Activated CD8-positive, alpha-beta memory T cell treated with anti-CD3 and anti-CD28 coated beads for 4 hours (primary cell): ENCODE measurements around the gene IVL.

Source experiments
- DNase-seq, 2 donors: peaks; one replicate each; pipeline ENCODE4 v3.0.0-alpha.2; 2020; ENCODE audit warnings: low read depth in 2 of 2

Gene IVL

DNA sequence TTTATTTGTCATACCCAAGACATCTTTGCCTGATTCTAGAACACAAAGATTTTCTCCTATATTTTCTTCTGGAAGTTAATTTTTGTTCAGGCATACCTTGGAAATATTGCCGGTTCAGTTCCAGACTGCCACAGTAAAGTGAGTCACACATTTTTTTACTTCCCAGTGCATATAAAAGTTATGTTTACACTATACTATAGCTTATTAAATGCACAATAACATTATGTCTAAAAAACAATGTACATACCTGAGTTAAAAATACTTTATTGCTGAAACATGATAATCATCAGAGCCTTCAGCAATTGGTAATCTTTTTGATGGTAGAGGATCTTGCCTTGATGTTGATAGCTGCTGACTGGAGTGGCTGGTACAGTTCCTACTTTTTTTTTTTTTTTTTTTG lies 20.2 kb upstream of the IVL start:
- no peak for DNase-seq

- DNase-seq, result no peak
Observed at GRCh38 chr1:152899027-152899426, 9.3 kb upstream of the IVL start.

GRCh38 chr1:152899883-152900282 lies 8.5 kb upstream of the IVL start:
- DNase-seq, result no peak

GRCh38 chr1:152901631-152902030 lies 6.7 kb upstream of the IVL start:
- DNase-seq, result no peak

DNA sequence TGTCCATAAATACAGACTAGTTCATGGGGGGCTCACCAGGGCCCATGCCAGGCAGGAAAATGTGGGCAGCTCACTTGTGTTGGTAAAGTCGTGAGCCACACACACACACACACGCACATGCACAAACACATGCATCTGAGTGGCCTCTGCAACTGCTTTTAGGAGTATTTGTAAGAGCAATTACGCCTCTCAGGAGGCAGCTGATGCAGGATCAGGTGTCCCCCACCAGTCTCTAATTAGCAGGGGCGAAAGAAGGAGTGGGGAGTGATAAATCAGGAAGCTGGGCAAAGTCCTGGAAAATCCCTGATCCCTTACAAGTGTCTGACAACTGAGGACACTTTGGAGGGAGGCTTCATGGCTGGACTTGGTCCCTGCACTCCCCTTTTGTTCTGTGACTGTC lies 5.7 kb upstream of the IVL start:
- DNase-seq, result no peak

DNA sequence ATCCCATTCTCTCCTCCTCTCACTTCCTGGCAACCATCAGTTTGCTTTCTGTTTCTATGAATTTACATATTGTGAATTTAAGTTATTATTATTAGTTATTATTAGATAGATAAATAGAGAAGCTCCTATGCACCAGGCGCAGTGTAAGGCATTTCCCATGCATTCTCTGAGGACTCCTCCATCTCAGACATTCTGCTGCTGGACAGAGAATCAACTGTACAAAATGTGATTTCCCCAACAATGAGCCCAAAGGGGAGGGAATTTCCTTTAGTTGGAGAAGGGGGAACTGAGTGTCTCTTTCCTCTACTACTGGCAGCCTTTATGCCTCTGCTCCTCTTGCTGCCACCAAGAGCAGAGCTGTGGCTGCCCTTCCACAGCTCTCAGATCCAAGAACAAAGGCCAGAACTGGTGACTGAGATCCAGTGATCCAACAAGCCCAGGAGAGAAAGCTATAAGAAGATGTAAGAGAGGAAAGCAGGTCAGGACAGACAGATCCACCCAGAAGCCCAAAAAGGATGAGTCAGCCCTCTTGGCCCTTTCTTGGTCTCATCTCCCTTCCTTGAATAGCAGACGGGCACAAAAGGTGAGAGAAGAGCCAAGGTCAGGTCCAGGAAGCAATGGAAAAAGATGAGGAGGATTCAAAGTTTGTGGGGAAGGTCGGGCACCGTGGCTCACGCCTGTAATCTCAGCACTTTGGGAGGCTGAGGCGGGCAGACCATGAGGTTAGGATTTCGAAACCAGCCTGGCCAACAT lies 3.5 kb upstream of the IVL start:
- DNase-seq, result no peak

- DNase-seq, result no peak
Observed at GRCh38 chr1:152906023-152906565, 2.3 kb upstream of the IVL start.

DNA sequence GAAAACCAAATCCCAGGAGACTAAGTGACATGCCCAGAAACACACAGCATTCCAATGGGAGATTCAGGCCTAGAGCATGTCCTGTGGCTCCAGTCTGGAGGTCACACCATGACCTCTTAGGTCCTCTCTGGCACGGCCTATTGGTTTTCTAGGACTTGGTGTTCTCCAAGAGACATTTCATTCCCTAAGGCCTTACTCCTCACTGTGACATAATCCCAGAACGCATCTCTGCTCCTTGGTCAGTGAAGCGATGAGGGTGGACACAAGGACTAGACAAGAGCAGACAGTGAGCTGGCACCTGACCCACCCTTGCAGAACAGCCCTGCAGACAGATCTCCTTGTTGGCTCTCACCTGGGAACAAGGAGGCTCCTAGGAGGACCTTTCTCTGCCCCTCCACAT lies 860 bp downstream of the IVL start:
- no peak for DNase-seq

DNA sequence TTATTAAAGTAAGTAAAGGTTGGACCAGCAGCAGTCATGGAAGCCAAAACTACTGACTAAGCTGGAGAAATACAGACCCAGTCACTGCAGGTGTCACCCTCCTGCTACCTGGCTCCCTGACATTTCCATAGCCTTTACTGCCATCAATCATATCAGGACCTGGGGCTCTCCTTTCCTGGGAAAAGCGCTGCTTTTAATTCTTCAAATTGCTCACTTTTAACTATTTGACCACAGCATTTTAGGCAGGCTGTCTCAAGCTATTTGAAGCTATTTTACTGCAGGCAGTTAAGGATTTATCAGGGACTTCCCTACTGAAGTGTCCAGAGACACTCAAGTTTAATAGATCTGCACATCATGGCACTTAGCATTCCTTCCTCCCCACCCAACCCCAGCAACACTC lies 4.1 kb downstream of the IVL start:
- DNase-seq, result no peak

DNA sequence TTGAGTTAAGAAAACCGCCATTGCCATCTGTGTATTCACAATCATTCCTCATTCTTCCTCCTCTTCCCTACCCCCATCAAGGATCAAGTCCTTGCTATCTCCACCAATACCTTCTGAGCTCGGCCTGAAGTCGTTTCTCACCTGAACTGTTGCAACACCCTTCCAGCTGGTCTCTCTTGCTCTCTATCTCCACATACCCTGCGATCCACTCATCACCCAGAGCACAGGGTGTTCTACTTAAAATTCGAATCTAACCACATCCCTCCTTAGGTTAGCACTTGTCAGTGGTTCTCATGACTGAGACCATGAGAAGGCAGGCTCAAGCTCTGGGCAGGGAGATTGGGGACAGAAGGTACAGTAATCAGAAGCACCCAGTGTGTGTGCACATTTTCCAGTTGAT lies 4.6 kb downstream of the IVL start:
- DNase-seq, result no peak

DNA sequence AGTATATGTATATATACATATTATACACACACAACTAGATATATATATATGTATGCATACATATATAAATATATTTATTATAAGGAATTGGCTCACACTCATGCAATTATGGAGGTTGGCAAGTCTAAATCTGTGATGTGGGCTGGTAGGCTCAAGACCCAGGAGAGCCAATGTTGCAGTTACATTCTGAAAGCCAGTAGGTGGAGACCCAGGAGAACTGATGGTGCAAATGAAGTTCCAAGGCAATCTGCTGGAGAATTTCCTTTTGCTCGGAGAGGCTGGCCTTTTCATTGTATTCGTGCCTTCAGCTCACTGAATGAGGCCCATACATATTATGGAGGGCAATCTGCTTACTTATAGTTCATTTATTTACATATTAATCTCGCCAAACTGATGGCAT lies 9.4 kb downstream of the IVL start:
- DNase-seq, result no peak

GRCh38 chr1:152919071-152919470 lies 10.7 kb downstream of the IVL start:
- no peak for DNase-seq

- no peak for DNase-seq
Observed at GRCh38 chr1:152924191-152924590, 15.8 kb downstream of the IVL start.

- DNase-seq, result no peak
Observed at GRCh38 chr1:152926091-152926490, 17.7 kb downstream of the IVL start.

GRCh38 chr1:152928671-152929070 lies 20.3 kb downstream of the IVL start:
- DNase-seq, result no peak

- DNase-seq, result no peak
Observed at GRCh38 chr1:152932170-152932811, 23.9 kb downstream of the IVL start.

- no peak for DNase-seq
Observed at GRCh38 chr1:152933196-152933595, 24.9 kb downstream of the IVL start.

- DNase-seq, result no peak
Observed at GRCh38 chr1:152940614-152941013, 32.3 kb downstream of the IVL start.

DNA sequence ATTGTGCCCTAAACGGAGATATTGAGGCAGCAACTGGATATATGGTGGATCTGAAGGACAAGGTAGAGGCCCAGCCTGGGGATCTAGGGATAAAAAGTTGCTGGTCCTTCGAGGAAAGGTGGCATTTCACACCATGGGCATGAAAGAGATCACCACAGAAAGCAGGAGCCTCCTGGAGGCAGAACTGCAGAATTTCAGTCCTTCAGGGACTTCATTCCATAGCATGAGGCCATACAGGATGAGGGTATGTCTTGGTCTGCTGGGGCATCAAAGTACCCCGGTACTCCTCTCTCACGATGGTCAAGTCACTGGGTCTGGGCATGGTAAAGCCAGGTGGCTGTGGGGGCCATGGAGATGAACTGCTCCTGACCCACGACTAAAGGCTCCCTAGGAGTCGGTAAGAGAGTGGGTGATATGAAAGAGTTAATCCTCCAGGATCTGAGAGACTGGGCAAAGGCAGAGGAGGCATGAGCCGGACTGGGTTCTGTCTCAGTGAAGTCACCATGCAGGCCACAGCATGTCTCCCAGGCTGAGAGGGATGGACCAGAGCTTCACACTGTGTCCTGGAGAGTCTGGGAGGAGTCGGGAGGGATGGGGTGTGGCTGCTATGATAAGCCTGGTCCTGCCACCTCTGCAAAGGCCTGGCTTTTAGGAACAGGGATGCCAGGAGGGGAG lies 32.8 kb downstream of the IVL start:
- DNase-seq, result no peak

DNA sequence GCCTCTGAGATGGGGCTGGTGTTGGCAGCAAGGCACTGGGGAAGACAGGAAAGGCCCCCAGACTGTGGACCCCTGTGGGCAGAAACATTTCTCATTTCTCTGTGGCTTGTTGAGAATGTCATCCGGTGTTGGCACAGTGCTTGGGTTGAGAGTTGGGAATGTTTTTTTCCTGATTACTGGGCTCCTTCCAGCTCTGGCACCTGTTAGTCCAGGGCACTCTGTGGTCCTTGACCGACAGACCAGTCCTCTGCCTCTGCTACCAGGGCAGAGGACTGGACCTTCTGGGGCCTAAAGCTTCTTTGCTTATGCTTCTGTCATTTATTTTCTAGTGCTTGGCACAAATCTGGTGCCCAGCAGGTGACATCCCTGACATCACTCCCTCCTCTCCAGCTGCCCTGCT lies 33.8 kb downstream of the IVL start:
- no peak for DNase-seq

DNA sequence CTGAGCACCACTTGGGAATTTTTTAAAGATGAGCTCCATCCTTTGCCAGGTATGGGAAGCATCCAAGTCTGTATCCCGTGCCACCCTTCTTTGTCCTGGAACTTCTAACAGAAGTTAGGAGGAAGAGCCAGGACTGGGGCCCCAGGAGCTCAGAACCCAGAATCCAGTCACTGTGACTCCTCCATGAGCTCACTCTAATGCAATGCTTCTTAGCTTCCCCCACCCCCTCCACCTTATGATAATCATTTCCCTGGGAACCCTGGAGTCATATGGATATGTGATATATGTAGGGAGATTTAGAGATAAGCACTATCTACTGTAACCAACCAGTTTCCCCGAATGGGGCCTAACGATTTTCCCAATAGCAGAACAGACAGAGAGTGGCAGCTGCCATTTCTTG lies 37.9 kb downstream of the IVL start:
- no peak for DNase-seq

- no peak for DNase-seq
Observed at GRCh38 chr1:152946651-152947256, 38.4 kb downstream of the IVL start, which contains the start of gene SPRR5. TSS of gene SPRR5 (plus strand) at chr1:152947206. CDS start at chr1:152948555, 1,349 bp downstream.
